ENCODE measurements around the gene TRMT112.

Gene TRMT112

DNA sequence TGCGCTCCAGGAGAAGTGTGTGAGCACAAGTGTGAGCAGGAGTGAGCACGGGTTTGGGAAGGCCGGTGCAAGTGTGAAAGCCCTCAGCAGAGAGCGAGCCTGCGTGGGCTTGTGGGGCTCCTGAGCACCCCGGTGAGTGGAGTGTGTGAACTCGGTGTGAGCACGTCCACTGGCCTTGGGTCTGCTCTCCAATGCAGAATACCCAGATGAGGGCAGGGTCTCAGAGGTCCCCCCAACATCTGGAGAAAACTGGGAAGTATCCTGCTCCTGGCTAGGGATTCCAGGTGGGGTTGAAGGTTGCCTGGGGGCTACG is 10.8 kb downstream of the TRMT112 start:
- DNase-seq = no peak

DNA sequence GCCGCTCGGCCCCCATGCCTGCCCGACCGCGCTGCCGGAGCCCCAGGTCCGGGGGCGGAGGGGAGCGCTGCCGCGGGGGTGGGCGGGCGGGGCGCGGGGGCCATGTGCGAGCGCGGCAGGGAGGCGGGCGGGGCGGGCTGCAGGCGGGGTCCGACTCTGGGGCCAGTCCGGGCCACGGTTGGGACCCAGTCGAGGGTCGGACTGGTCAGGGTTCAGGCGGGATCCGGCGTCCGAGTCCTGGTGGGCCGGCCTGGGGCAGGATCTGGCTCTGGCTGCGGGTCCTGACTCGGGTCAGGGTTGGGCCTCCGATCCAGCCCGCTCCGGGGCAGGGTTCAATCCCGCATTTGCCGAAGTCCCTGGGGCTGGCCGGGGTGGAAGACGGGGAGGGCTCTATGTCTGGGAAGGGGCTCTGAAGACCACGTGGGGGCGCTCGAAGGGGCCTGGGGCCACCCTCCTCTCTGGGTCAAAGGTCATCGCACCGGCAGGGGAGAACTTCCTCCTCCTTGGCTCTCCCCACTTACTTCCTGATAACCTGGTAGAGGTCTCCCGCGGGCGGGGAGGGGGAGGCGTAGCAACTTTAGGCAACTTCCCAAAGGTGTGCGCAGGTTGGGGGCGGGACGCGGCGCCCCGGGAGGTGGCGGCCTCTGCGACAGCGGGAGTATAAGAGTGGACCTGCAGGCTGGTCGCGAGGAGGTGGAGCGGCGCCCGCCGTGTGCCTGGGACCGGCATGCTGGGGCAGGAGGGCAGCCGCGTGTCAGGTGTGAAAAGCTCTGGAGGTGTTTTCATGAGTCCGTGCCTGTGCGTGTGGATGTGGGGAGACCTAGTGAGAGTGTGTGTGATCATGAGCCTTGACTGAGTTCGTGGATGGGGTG is 11.4 kb downstream of the TRMT112 start:
- DNase-seq = peak; percentile 51

DNA sequence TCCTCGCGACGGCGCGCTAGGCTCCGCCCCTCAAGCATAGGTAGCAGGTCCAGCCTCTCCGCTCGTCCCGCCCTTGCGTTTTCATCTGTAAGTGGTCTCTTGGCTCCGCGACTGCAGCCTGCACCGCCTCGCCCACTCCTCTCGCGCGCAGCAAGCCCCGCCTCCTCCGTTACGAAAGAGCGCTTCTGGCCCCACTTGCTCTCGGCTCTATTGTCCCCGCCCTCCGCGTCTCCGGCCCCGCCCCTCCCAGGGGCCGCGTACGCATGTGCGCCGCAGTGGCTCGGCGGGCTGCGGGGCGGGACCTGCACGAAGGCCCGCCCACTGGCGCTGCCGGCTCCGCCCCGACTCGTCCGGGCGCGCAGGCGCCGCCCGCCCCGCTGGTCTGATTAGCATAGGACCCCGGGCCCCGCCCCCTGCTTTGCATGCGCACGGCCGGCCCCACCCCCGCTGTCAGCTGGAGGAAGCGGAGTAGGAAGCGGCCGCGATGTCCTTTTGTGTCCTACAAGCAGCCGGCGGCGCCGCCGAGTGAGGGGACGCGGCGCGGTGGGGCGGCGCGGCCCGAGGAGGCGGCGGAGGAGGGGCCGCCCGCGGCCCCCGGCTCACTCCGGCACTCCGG is 12.2 kb downstream of the TRMT112 start, which contains the start of gene ESRRA:
TSS of gene ESRRA (plus strand) at position 450 of the 616 bp plus-strand sequence. CDS start 1,656 bp downstream, outside the sequence.
- DNase-seq = peak; percentile 100

DNA sequence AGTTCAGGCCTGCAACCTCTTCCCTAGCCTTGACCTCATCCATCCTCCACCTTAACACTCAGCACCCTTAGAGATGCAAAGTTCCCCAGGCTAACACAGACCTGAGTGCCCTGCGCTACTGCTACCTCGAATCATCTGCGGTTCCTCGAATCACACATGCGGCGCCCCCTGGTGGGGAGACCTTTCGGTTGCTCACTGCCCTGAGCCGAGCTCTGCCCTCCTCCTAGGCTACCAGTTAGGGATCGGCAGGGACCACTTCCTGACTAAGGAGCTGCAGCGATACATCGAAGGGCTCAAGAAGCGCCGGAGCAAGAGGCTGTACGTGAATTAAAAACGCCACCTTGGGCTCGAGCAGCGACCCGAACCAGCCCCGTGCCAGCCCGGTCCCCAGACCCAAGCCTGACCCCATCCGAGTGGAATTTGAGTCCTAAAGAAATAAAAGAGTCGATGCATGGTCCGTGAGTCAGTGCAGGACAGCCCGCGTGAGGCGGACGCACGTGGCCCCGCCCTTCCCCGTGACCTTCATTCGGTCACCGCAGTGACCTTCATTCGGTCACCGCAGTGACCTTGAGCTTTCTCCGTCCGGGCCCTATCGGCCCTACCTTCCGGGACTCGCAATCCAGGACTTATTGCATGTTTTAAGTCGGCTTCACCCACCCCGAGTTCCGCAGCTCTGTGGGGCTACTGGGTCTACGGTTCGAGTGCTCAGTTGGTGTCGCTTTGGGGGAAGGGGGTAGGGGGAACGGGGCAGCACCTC is 12.9 kb downstream of the TRMT112 start:
- peak; percentile 93 for DNase-seq

DNA sequence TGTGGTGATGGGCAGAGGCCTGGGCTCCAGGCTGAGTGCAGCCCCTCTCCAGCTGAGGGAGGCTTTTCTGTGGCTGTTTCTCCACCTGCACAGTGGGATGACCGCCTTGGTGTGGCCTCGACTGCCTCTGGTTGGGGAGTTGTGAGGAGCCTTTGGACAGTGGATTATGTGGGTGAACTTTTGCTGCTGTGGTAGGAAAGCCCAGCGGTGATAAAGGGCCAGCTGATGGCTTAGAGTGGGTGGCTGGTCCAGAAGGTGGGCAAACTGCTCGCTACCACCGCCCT is 13.4 kb downstream of the TRMT112 start:
- no peak for DNase-seq

DNA sequence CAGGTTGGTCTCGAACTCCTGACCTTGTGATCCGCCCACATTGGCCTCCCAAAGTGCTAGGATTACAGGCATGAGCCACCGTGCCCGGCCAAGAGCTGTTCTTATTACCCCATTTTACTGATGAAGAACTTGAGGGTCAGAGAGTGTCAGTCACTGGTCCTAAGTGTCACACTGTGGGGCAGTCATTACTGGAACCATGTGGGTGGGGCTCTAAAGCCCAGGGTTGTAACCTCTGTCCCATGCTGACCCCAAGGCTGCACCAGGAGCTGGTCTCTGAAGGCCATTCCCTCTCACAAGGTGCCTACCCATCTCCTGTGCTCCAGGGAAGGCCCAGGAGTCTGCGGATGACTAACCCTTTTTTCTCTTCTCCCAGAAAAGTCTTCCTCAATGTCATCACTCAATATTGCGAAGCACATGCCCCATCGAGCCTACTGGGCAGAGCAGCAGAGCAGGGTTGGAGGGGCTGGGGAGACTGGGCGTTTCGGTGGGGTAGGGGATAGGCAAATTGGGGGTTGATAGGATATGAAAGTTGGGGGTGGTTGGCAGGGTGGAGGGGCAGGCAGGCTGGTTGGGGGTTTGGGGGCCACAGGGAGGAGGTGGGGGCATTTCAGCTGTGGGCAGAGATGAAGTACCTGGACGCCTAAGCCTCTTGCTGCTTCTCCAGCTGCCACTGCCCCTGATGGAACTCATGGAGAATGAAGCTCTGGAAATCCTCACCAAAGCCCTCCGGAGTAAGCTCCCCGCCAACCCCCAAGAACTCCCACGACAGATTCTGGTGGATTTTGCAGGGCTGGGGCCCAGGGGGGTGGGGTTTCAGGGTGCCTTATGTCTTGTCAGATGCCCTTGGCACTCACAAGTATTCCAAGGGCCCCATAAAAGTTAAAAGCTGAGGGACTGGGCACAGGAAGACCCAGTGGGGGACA is 14.0 kb downstream of the TRMT112 start:
- DNase-seq = no peak

DNA sequence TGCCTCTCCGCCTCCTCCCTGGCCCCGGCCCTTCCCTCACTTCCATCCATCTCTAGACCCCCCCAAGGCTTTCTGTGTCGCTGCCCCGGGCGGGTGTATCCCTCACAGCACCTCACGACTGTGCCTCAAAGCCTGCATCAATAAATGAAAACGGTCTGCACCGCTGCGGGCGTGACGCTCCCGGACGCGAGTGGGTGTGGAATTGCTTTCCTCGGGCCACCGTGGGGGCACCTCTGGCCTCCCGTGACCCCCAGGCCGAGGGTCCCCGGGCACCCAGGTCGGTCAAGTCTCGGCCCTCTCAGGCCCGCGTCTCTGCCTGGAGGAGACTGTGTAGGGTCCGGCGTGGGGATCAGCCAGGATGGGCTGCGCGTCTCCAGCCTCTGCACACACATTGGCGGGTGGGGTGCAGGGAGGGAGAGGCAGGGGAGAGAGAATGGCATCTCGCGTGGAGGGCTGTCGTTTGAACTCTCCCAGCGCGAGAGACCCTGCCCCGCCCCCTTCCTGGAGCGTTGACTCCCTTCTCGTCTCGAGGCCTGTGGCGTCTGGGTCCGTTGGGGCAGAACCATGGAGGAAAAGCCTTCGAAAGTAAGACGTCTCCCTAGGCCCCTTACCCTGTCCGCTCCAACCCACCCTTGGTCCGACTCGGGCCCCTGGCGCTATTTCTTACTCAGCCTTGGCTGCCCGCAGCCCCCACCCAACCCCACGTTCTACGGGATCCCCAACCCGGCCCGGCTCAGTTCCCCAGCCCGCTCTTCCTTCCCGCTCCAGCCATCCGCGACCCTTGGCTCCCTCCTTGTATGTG is 17.3 kb downstream of the TRMT112 start, which contains the start of gene CATSPERZ:
TSS of gene CATSPERZ (plus strand) at position 512 of the 802 bp plus-strand sequence. CDS start at position 565, 53 bp downstream.
- no peak for DNase-seq

DNA sequence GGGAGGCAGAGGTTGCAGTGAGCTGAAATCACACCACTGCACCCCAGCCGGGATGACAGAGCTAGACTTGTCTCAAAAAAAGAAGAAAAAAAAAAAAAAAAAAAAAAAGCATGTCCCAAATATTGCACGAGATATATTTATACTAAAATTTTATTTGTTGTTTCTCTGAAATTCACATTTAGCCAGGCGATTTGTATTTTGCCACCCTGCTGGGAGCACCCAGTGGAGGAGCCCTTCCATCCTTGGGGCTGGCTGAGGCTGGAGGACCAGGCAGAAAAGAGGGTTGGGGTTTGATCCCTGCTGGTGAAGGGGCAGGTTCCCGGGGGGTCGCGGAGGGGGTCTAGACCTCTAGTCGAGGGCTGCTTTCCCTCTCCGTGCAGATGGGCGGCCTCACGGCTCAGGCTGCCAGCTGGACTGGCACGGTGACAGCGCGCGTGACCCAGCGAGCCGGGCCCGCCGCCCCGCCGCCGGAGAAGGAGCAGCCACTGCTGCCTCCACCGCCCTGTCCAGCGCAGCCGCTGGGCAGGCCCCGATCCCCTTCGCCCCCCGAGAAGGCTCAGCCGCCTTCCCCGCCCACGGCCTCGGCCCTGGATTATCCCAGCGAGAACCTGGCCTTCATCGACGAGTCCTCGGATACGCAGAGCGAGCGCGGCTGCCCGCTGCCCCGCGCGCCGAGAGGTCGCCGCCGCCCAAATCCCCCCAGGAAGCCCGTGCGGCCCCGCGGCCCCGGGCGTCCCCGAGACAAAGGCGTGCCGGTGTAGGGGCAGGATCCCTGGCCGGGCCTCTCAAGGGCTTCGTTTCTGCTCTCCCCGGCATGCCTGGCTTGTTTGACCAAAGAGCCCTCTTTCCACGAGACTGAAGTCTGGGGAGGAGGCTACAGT is 18.2 kb downstream of the TRMT112 start:
- DNase-seq = no peak

DNA sequence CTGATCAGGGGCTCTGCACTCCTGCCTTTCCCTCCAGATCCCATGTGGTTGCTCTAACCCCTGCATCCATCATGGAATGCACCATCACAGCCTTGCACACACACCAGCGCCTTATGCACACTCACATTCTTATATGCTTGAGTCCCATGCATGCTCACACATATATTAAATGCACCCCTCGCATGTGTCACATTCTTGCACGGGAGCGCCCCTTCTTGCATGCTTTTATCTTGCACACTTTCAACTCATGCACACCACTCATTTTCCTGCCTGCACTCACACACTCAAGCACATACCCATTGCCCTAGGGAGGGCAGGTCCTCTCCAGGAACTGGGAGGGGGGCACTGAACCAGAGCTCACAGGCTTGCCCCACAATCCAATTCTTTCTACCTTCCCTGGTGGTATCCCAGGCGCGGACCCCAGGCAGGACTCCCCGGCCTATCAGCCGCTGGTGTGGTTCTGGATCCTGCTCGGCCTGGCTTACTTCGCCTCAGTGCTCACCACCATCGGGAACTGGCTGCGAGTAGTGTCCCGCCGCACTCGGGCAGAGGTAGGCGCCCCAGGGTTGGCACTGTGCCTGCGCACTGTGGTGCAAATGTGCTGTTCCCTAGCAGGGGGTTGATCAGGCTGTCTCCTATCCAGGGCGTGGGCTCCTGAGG is 19.5 kb downstream of the TRMT112 start:
- DNase-seq = peak; percentile 77

DNA sequence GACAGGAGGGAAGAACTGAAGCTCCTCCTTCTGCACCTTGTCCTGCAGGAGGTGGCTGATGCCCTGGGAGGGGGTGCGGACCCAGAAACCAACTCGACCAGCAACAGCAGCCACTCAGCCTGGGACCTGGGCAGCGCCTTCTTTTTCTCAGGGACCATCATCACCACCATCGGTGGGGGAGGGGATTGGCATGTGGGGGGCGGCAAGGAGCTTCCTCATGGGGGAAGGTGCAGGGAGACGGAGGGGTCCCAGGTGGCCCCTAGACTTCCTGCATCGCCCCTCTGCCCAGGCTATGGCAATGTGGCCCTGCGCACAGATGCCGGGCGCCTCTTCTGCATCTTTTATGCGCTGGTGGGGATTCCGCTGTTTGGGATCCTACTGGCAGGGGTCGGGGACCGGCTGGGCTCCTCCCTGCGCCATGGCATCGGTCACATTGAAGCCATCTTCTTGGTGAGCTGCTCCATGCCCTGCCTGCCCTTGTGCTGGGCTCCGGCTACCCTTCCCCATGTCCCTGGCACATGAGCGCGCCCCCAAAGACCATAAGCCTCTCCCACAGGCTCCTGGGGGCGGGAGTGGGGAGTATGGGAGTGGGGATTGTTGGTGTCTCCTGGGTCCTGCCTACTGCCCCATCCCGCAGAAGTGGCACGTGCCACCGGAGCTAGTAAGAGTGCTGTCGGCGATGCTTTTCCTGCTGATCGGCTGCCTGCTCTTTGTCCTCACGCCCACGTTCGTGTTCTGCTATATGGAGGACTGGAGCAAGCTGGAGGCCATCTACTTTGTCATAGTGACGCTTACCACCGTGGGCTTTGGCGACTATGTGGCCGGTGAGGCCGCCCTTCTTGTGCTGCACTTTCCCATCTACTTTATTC is 20.3 kb downstream of the TRMT112 start:
- DNase-seq = no peak

DNA sequence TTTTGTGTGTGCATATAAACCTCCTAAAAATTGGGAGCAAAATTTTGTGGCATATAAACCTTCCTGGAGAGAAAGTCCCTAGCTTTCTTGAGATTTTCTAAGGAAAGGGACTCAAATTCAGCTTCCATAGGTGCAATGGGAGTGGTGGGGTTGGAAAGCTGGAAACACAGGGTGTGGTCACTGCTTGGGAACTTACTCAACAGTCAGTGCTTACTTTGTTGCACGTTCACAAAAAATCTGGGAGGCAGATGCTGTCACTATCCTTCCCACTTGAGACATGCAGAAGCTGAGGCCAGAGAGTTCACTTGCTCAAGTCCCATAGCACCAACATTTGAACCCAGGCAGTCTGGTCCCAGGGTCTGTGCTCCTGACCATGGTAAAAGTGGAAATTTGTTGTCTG is 21.1 kb downstream of the TRMT112 start:
- DNase-seq = no peak

DNA sequence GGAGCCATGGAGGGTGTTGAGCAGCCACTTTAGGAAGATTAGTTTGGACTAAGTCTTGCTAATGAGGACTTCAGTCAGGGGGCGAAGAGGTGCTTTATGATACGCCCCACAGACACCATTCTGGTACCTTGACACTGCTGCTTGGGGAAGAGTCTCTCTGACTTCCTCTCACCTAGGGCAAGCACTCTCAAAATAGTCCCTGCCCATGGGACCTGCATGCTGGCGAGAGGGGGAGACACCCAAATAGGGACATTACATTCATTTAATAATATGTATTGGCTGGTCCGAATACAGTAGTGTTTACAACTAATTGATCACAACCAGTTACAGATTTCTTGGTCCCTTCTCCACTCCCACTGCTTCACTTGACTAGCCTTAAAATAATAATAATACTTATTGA is 21.6 kb downstream of the TRMT112 start:
- no peak for DNase-seq

DNA sequence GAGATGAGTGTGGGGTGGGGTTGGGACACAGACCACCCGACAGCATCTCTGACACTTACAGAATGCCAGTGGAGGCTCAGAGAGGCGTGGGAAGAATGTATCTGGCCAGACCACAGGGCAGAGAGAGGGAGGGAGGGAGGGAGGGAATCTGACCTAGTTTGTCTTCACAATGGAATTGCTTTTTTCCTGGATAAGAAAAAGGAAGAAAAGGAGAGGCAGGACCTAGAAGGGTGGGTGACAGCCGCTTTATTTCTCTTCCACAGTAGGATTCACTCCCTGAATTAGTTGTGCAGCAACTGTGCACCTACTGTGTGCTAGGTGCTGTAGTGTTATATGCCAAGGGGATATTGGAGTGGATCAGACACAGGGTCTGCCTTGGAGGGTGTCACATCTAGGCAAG is 22.6 kb downstream of the TRMT112 start:
- no peak for DNase-seq

DNA sequence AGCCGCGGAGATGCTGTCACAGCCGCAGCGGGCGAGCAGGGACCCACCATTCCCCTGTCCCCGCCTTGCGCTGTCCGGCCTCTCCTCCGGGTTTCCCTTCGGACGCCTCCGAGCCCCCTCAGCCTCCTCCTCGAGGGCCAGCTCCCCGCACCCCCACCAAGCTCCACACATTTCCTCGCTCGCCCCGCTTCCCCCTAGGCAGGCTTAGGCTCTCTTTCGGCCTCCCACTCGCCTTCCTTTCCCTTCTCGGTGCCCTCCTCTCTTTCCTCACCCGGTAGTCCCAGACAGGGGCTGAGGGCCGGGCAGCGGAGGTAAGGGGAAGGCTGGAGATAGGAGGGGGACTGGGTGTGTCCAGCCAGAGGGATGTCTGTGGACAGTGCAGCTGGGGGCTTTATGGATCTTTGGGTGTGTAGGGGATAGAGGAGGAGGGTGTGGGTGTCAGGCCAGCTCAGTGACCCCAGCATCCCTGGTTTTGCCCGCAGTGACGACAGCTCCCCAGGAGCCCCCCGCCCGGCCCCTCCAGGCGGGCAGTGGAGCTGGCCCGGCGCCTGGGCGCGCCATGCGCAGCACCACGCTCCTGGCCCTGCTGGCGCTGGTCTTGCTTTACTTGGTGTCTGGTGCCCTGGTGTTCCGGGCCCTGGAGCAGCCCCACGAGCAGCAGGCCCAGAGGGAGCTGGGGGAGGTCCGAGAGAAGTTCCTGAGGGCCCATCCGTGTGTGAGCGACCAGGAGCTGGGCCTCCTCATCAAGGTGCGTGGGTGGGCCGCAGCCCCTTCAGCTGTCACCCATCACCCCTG is 24.7 kb downstream of the TRMT112 start:
- DNase-seq = no peak

DNA sequence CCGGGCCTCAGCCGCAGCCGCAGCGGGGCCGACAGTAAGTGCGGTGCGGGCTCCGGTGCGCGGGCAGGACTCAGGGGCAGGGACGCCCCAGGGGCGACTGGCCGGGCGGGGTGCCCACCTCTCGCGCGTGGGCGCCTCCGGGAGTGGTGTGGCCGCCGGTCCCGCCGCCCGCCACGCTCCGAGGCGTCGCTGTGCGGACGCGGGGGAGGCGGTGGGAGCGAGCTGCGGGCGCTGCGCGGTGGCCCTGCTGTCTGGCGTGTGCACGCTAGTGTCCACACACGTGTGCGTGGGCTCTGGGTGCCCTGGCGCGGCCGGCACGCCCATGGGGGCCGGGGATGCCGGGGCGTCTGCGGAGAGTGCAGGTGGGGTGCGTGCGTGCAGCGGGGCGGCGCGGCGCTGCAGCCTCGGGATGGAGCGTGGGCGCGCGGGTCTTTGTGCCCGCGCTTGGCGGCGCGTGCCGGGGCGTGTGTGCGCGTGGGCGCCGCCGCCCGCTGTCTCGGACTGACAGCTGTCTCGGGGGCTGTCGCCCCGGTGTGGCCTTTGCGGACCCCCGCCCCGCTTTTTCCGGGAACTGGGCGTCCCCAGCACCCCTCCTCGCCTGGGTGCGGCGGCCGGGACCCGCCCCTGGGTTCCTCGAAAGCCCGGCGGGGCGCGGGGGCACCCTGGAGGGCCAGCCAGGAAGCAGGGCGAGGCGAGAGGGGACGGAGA is 25.5 kb downstream of the TRMT112 start:
- DNase-seq = no peak

DNA sequence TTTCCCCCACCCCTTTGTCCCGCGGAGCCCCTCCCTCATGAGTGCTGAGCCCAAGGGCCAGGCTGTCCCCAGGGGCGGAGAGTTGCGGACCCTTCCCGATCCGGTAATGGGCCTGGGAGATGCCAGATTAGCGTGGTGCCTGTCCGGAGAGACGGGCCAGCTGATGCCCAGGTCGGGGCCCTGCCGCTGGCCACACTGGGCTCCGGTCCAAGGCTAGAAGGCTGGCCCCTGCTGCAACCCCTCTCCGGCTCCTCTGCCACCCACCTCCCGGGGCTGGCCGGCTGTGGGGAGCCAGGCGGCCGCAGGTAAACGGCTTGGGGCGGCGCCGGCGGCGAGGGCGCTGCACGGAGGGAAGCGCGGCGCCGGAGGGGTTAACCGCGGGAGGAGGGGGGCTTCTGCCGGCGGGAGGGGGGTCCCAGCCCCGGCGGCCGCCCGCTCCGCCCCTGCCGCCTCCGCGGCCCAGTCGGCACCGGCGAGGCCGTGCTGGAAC is 26.1 kb downstream of the TRMT112 start, which contains the start of gene KCNK4:
TSS of gene KCNK4 (plus strand) at position 41 of the 490 bp plus-strand sequence. CDS start 1,717 bp downstream, outside the sequence.
- DNase-seq = no peak
